GM12878 (cell line): ENCODE results near the gene NME7. TPM values are rescaled to one million over a fixed set of nuclear protein-coding genes. Genes with fewer than 3 reads are reported as not detected.
"Not testable (repeated sequence)": the region's sequence is repeated elsewhere in the genome, so short reads cannot be mapped to it uniquely, and the experiment has no call there.

Experiments used
- ATAC-seq: fragments of 200-7000 bp; cut with Tn5 transposase; 3 replicates; pipeline ENCODE4 v1.9.1; 2020; ENCODE audit warnings: mild to moderate bottlenecking, moderate library complexity
- BruUV-seq: library from RNA; stranded (reverse); fragments of 400-500 nt; replicated peaks from 2 replicates; lab custom pipeline; 2021; lab: Mats Ljungman, UMichigan
- CTCF ChIA-PET: fragments of 300-600 bp; sonication (Branson Sonifier 250); formaldehyde crosslinking; extraction: SDS; loops from one replicate; lab custom pipeline; 2021; ENCODE audit warnings: inconsistent platforms; lab: Yijun Ruan, JAX
- POLR2A ChIA-PET: fragments of 350-600 bp; formaldehyde crosslinking; extraction: SDS; loops from one replicate; lab custom pipeline; 2021; ENCODE audit warnings: inconsistent platforms; lab: Charles Lee
- RAD21 ChIA-PET: fragments of 300-600 bp; sonication (Branson Sonifier 250); formaldehyde crosslinking; loops from one replicate; lab custom pipeline; 2023; ENCODE audit warnings: antibody characterized with exemption; ENCODE audit not compliant: unreplicated experiment; lab: Charles Lee
- SMC1A ChIA-PET: fragments of 300-600 bp; sonication (Branson Sonifier 250); formaldehyde crosslinking; loops from one replicate; lab custom pipeline; 2023; ENCODE audit not compliant: unreplicated experiment, uncharacterized antibody; lab: Charles Lee
- DNase-seq: peaks from one replicate; pipeline ENCODE4 v3.0.0-alpha.2; 2011; ENCODE audit warnings: low read depth, low spot score
- FAIRE-seq: peaks from 3 replicates; lab custom pipeline; 2011; peaks lifted over from hg19 to GRCh38; lab: Jason Lieb, UNC
- H2AFZ ChIP-seq: 2 replicates; pipeline ENCODE4 v1.6.0; 2011; ENCODE audit warnings: low read depth, low read length, control low read depth; ENCODE audit not compliant: control insufficient read depth
- H3K27ac ChIP-seq: 2 replicates; pipeline ENCODE4 v1.5.1; 2011; ENCODE audit warnings: control low read depth; ENCODE audit not compliant: control insufficient read depth, insufficient read depth
- H3K27me3 ChIP-seq, 2 experiments: replicated peaks in 1 of 2; 2 replicates each; pipeline versions ENCODE4 v1.6.0 to v1.6.1; 2011; ENCODE audit warnings: low read length in 1 of 2; ENCODE audit not compliant: control insufficient read depth in 2 of 2, insufficient read depth in 2 of 2
- H3K36me3 ChIP-seq, 2 experiments: 2 replicates each; pipeline ENCODE4 v1.5.1; 2011; ENCODE audit warnings: low read length in 1 of 2; ENCODE audit not compliant: control insufficient read depth in 2 of 2, insufficient read depth in 2 of 2
- H3K4me1 ChIP-seq: 2 replicates; pipeline ENCODE4 v1.6.1; 2011; ENCODE audit warnings: mild to moderate bottlenecking, low read length, moderate library complexity, mixed read lengths; ENCODE audit not compliant: control insufficient read depth, insufficient read depth
- H3K4me2 ChIP-seq: 2 replicates; pipeline ENCODE4 v1.6.0; 2011; ENCODE audit warnings: control low read depth; ENCODE audit not compliant: control insufficient read depth, insufficient read depth
- H3K4me3 ChIP-seq: fragments of 200-600 bp; sonication (generic); 2 replicates; pipeline ENCODE4 v1.5.1; 2016
- H3K79me2 ChIP-seq: 2 replicates; pipeline ENCODE4 v1.6.0; 2011; ENCODE audit warnings: low read length; ENCODE audit not compliant: control insufficient read depth, insufficient read depth
- H3K9ac ChIP-seq: 2 replicates; pipeline ENCODE4 v1.8.0; 2011; ENCODE audit warnings: low read length, control low read depth, mixed read lengths; ENCODE audit not compliant: control insufficient read depth, insufficient read depth
- H3K9me3 ChIP-seq: replicated peaks from 3 replicates; pipeline ENCODE4 v1.5.1; 2011; ENCODE audit warnings: mild to moderate bottlenecking, low read length; ENCODE audit not compliant: control insufficient read depth, insufficient read depth
- H4K20me1 ChIP-seq: 2 replicates; pipeline ENCODE4 v1.6.0; 2011; ENCODE audit not compliant: control insufficient read depth, insufficient read depth
- E2F8 ChIP-seq: fragments of 450-650 bp; IDR thresholded peaks from 2 replicates; pipeline ENCODE4 v1.6.1; 2018; ENCODE audit warnings: mild to moderate bottlenecking, low read depth, moderate library complexity; ENCODE audit not compliant: partially characterized antibody
- EP300 ChIP-seq, 2 experiments: fragments of 150-350 bp in 1 of 2; IDR thresholded peaks; 2 replicates each; pipeline ENCODE4 v1.6.1; 2011 to 2012; ENCODE audit warnings: low read depth in 2 of 2, low read length in 2 of 2, borderline replicate concordance in 1 of 2, improper control_type of control experiment in 1 of 2, inconsistent platforms in 1 of 2; ENCODE audit not compliant: control insufficient read depth in 1 of 2
- JUNB ChIP-seq: IDR thresholded peaks from 2 replicates; pipeline ENCODE4 v1.6.1; 2016; ENCODE audit warnings: antibody characterized with exemption, mild to moderate bottlenecking
- NFYA ChIP-seq: IDR thresholded peaks from 2 replicates; pipeline ENCODE4 v1.6.1; 2011; ENCODE audit warnings: low read depth, mild to moderate bottlenecking, low read length, improper control_type of control experiment, borderline replicate concordance
- NR2C2 ChIP-seq: IDR thresholded peaks from 2 replicates; pipeline ENCODE4 v1.6.1; 2011; ENCODE audit warnings: borderline replicate concordance, low read depth; ENCODE audit not compliant: control insufficient read depth, insufficient read length
- USF1 ChIP-seq: IDR thresholded peaks from 2 replicates; pipeline ENCODE4 v1.6.1; 2011; ENCODE audit warnings: borderline replicate concordance, low read depth, mild to moderate bottlenecking, moderate library complexity, mixed read lengths, low read length; ENCODE audit not compliant: insufficient read depth; ENCODE audit errors: extremely low read length
- ZNF384 ChIP-seq: IDR thresholded peaks from 2 replicates; pipeline ENCODE4 v1.6.1; 2012; ENCODE audit warnings: low read depth, mild to moderate bottlenecking, low read length, improper control_type of control experiment, borderline replicate concordance
- WGBS: methylation state at CpG from one replicate; pipeline ENCODE4 v1.1.6; 2016; ENCODE audit warnings: low lambda C conversion rate; ENCODE audit not compliant: insufficient replicate concordance, insufficient coverage; ENCODE audit errors: missing lambda C conversion rate; 5-methylcytosine and 5-hydroxymethylcytosine counted together
- in situ Hi-C: fragments of 300-500 bp; cut with MboI; formaldehyde crosslinking; loops from 9 replicates; pipeline ENCODE4 v1.14.3; 2018; ENCODE audit warnings: mixed read lengths
- intact Hi-C: fragments of 100-400 bp; cut with micrococcal nuclease; formaldehyde crosslinking; loops from one replicate; pipeline ENCODE4 v1.14.2; 2022; ENCODE audit not compliant: unreplicated experiment
- polyA plus RNA-seq, 11 experiments: library from polyadenylated mRNA; depleted of rRNA in 4 of 11; unstranded in 6 of 11; stranded (reverse) in 5 of 11; fragments of >200 nt; fragmentation: Nextera tagmentation in 4 of 11; fragmentation: Illumina TruSeq in 1 of 11; extraction: Ambion mirVana in 4 of 11; extraction: Trizol in 1 of 11; gene quantifications; 1 replicate in 1 of 11; 2 replicates in 10 of 11; pipeline versions ENCODE4 v1.2.1 to v1.2.3, GENCODE V29; 2011 to 2016; ENCODE audit warnings: inconsistent platforms in 2 of 11, missing spikeins in 2 of 11, low read depth in 1 of 11
- total RNA-seq, 4 experiments: library from RNA; depleted of rRNA in 3 of 4; stranded (reverse); fragments of >200 nt in 3 of 4; fragmentation: Illumina TruSeq in 1 of 4; extraction: Trizol in 1 of 4; gene quantifications; 2 replicates each; pipeline versions ENCODE4 v1.2.1 to v1.2.3, GENCODE V29; 2013 to 2021

NME7 gene
- total and polyA plus RNA-seq, 10 of the 15 experiments (the other 5 are each of a cell fraction or from before 2014, with no cell fraction given): 1.5 to 15.6 (median 7.2) TPM

- CTCF ChIA-PET: interaction anchor here (1.8 kb wide), 1 partner anchor 10 kb away, joined by 8 read pairs; no protein-coding TSS in a partner anchor
- H3K4me2 ChIP-seq: no peak overlapping the region
- in situ Hi-C loops: no loop called here
Measured at GRCh38 chr1:169338617-169339016, 29.0 kb downstream of the NME7 start.

GRCh38 chr1:169336947-169337715 lies 30.5 kb downstream of the NME7 start:
- H3K27me3 ChIP-seq, H3K4me3 ChIP-seq, in situ Hi-C loops, ATAC-seq, POLR2A ChIA-PET, intact Hi-C loops, H3K4me2 ChIP-seq, BruUV-seq, H3K27ac ChIP-seq, DNase-seq, CTCF ChIA-PET, H3K36me3 ChIP-seq, H3K9me3 ChIP-seq, H2AFZ ChIP-seq, H4K20me1 ChIP-seq, H3K4me1 ChIP-seq, H3K9ac ChIP-seq, H3K79me2 ChIP-seq, FAIRE-seq: not testable (repeated sequence)
- SMC1A ChIA-PET: interaction anchor here (1.0 kb wide), 1 partner anchor 12 kb away, joined by 3 read pairs; no protein-coding TSS in a partner anchor
- WGBS: 90% methylated on average over 28 of the region's 35 CpGs
- RAD21 ChIA-PET: interaction anchor here (1.0 to 1.1 kb wide), 3 partner anchors 11 to 733 kb away, joined by 3 to 5 read pairs (median 4); no protein-coding TSS in a partner anchor

More at GRCh38 chr1:169338617-169339016, 29.0 kb downstream of the NME7 start:
- no peaks in the 10 kb centered on the region for H4K20me1 ChIP-seq
- H2AFZ ChIP-seq: no peak overlapping the region
- no peaks in the 10 kb centered on the region for H3K79me2 ChIP-seq
- H3K4me3 ChIP-seq: no peak overlapping the region
- ChIA-PET POLR2A (no interaction called here), RAD21 (interaction anchor here (1.0 kb wide), 2 partner anchors 10 to 735 kb away, joined by 3 to 4 read pairs; no protein-coding TSS in a partner anchor), SMC1A (interaction anchor here (1.0 to 1.6 kb wide), 2 partner anchors 10 to 226 kb away, joined by 3 read pairs; no protein-coding TSS in a partner anchor)
- WGBS: 87% methylated on average over 2 of the region's 2 CpGs
- intact Hi-C loops: no loop called here
- no peak for ATAC-seq
- no peaks in the 10 kb centered on the region for H3K4me1 ChIP-seq
- DNase-seq: no peak
- H3K27me3 ChIP-seq: no peaks in the 10 kb centered on the region
- H3K9ac ChIP-seq: no peak overlapping the region
- H3K36me3 ChIP-seq: no peaks in the 10 kb centered on the region
- H3K27ac ChIP-seq: no peak overlapping the region
- BruUV-seq: no TSS peak
- H3K9me3 ChIP-seq: peaks cover 2% of the 10 kb centered on the region; the same call in 1 of the 3 replicates
- no peak for FAIRE-seq
- no peak for TF ChIP-seq E2F8
- no peak for TF ChIP-seq NR2C2
- no peak for TF ChIP-seq JUNB
- no peak for TF ChIP-seq NFYA
- TF ChIP-seq ZNF384: no peak
- no peak for TF ChIP-seq USF1
- TF ChIP-seq EP300 (IDR thresholded peaks at IDR 0.05; ENCODE audit: borderline replicate concordance in 1 of 2, control insufficient read depth in 1 of 2, low read depth in 2 of 2, low read length in 2 of 2): no peak
